ENCODE measurements around the gene TOX2. TPM values are rescaled to one million over a fixed set of nuclear protein-coding genes. Genes with fewer than 3 reads are reported as not detected.

Gene TOX2
- 1 to 10 TPM; 3.4 to 7.7 (median 5.2) TPM for total RNA-seq

- Histone ChIP-seq H3K4me3 (replicated peaks in 1 of 3) (peak within 1 kb of the TSS in 1 of 3 donors; percentile 27), H3K4me1 (peaks cover 6 to 15% of the 10 kb centered on the region in 2 donors), H3K36me3 (no peaks in the 10 kb centered on the region), H3K27ac (peak within 1 kb of the TSS in 1 of 3 donors; percentile 58), H3K9me3 (no peaks in the 10 kb centered on the region), H3K27me3 (peaks cover 14% of the 10 kb centered on the region)
- DNase-seq, result peak; percentile 17 to 22
- intact Hi-C loops (cut with DNase I), result loop anchor here (10.0 kb wide), 1 partner anchor 60 kb away; no protein-coding TSS in a partner anchor
- WGBS, 2 donors, result 5% methylated on average over 8 of the region's 111 CpGs; no CpG with 5 or more reads in 1 of the 2 donors
- no peak for TF ChIP-seq POLR2A (IDR thresholded peaks at IDR 0.05)
- no peak for TF ChIP-seq CTCF (IDR thresholded peaks at IDR 0.05)
Observed at GRCh38 chr20:43914311-43915210, at the start of gene TOX2. Gene TOX2 (plus strand): TSS chr20:43914852. CDS start chr20:43914892, 40 bp downstream.

GRCh38 chr20:43868091-43868490, 46.6 kb upstream of the TOX2 start:
- H3K27me3 ChIP-seq, result no peaks in the 10 kb centered on the region
- no peak for DNase-seq
- H3K9me3 ChIP-seq, result no peaks in the 10 kb centered on the region
- intact Hi-C loops (cut with DNase I), result no loop called here
- no peak overlapping the region for H3K27ac ChIP-seq
- no peaks in the 10 kb centered on the region for H3K4me1 ChIP-seq
- no peaks in the 10 kb centered on the region for H3K36me3 ChIP-seq
- TF ChIP-seq CTCF (IDR thresholded peaks at IDR 0.05) (no peak), POLR2A (IDR thresholded peaks at IDR 0.05) (no peak)
- 85 to 93% methylated on average over 1 of the region's 1 CpG for WGBS, 2 donors
- H3K4me3 ChIP-seq (replicated peaks in 1 of 3), result no peak overlapping the region

- Histone ChIP-seq H3K36me3 (no peaks in the 10 kb centered on the region), H3K27me3 (no peaks in the 10 kb centered on the region), H3K9me3 (no peaks in the 10 kb centered on the region), H3K27ac (no peak overlapping the region), H3K4me3 (replicated peaks in 1 of 3) (no peak overlapping the region), H3K4me1 (no peaks in the 10 kb centered on the region)
- intact Hi-C loops (cut with DNase I), result no loop called here
- no peak for DNase-seq
- no peak for TF ChIP-seq POLR2A (IDR thresholded peaks at IDR 0.05)
Observed at GRCh38 chr20:43870484-43870883, 44.2 kb upstream of the TOX2 start.

DNA sequence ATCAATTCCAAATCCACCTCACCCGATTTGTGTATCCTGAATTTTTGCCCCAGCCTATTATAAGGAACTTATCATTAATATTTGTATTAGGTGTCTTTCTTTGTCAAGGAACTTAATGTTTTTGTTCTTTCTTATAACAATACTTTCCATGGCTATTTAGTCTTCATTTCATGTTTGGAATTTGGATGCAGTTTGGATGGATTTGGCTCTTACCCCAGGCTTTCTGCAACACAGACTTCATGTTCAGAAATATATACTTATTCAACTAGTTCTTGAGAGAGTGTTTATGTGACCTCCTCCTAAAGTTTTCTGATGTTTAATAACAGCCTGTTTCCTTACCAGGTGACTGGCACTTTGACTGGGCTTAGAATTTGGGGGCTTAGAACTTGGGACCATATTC, 35.9 kb upstream of the TOX2 start:
- Histone ChIP-seq H3K36me3 (no peaks in the 10 kb centered on the region), H3K27ac (no peak overlapping the region), H3K4me1 (no peaks in the 10 kb centered on the region), H3K9me3 (no peaks in the 10 kb centered on the region), H3K27me3 (no peaks in the 10 kb centered on the region), H3K4me3 (replicated peaks in 1 of 3) (no peak overlapping the region)
- no peak for TF ChIP-seq POLR2A (IDR thresholded peaks at IDR 0.05)
- no peak for TF ChIP-seq CTCF (IDR thresholded peaks at IDR 0.05)
- DNase-seq, result no peak
- intact Hi-C loops (cut with DNase I), result no loop called here
- 72 to 83% methylated on average over 1 of the region's 1 CpG for WGBS, 2 donors

DNA sequence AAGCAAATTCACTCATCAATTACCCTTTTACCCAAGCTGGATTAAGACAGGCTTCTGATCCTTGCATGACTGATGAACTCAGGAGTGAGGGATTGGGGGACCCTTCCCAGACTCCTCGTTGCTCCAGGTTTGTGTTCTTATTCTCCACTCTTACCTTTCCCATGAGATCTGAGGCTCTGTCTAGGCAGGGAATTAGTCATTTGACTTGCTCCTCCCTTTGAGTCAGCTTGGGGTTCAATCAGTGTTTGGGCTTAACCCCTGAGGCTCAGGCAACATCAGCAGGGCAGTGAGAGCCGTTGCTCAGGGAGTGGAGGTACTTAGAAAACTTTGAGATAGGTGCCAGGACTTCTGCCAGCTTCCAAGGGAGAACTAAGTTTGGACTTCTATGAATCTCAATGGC, 20.7 kb upstream of the TOX2 start:
- no peaks in the 10 kb centered on the region for H3K36me3 ChIP-seq
- no peaks in the 10 kb centered on the region for H3K4me1 ChIP-seq
- WGBS, 2 donors, result 15 to 46% methylated on average over 2 of the region's 2 CpGs
- no peaks in the 10 kb centered on the region for H3K9me3 ChIP-seq
- DNase-seq, result no peak
- H3K27me3 ChIP-seq, result no peaks in the 10 kb centered on the region
- no peak overlapping the region for H3K4me3 ChIP-seq (replicated peaks in 1 of 3)
- TF ChIP-seq CTCF (IDR thresholded peaks at IDR 0.05) (no peak), POLR2A (IDR thresholded peaks at IDR 0.05) (no peak)
- intact Hi-C loops (cut with DNase I), result no loop called here
- no peak overlapping the region for H3K27ac ChIP-seq

Data from thyroid gland (tissue), 4 donors.